Suprapubic skin (tissue), 4 donors: ENCODE measurements around the gene CHST11. TPM values are rescaled to one million over a fixed set of nuclear protein-coding genes. Genes with fewer than 3 reads are reported as not detected.

Experiments
- DNase-seq, 2 donors: peaks; one replicate each; pipeline ENCODE4 v3.0.0-alpha.2; 2019; ENCODE audit warnings: low spot score in 2 of 2
- H3K27ac ChIP-seq: fragments of 200-600 bp; sonication (generic); one replicate; pipeline ENCODE4 v1.5.1; 2019
- H3K27me3 ChIP-seq: fragments of 200-600 bp; sonication (generic); one replicate; pipeline ENCODE4 v1.5.1; 2019
- H3K36me3 ChIP-seq: fragments of 200-600 bp; sonication (generic); one replicate; pipeline ENCODE4 v1.5.1; 2019
- H3K4me1 ChIP-seq: fragments of 200-600 bp; sonication (generic); one replicate; pipeline ENCODE4 v1.5.1; 2019
- H3K4me3 ChIP-seq: fragments of 200-600 bp; sonication (generic); one replicate; pipeline ENCODE4 v1.5.1; 2019; ENCODE audit warnings: mild to moderate bottlenecking
- H3K9me3 ChIP-seq: fragments of 200-600 bp; sonication (generic); one replicate; pipeline ENCODE4 v1.5.1; 2019
- CTCF ChIP-seq, 2 donors: fragments of 200-600 bp in 1 of 2; fragments of 450-650 bp in 1 of 2; sonication (generic) in 1 of 2; IDR thresholded peaks; one replicate each; pipeline ENCODE4 v1.5.1; 2016 to 2019; ENCODE audit warnings: antibody characterized with exemption in 2 of 2, mild to moderate bottlenecking in 1 of 2, moderate library complexity in 1 of 2
- EP300 ChIP-seq: sonication (generic); formaldehyde crosslinking; IDR thresholded peaks from one replicate; pipeline ENCODE4 v1.6.1; 2017; ENCODE audit warnings: antibody characterized with exemption
- POLR2A ChIP-seq, 2 donors: fragments of 450-650 bp; IDR thresholded peaks; one replicate each; pipeline ENCODE4 v1.6.1; 2017; ENCODE audit warnings: antibody characterized with exemption in 2 of 2, mild to moderate bottlenecking in 2 of 2, moderate library complexity in 2 of 2
- POLR2AphosphoS5 ChIP-seq, 3 donors: sonication (generic); formaldehyde crosslinking; IDR thresholded peaks; one replicate each; pipeline ENCODE4 v1.6.1; 2017; ENCODE audit warnings: antibody characterized with exemption in 3 of 3
- WGBS: methylation state at CpG from one replicate; pipeline ENCODE4 v1.1.5; 2018; 5-methylcytosine and 5-hydroxymethylcytosine counted together
- total RNA-seq, 4 donors: library from RNA; depleted of rRNA; stranded (reverse); fragments of >200 nt; gene quantifications; one replicate each; pipeline ENCODE4 v1.1.0, GENCODE V29; 2016

CHST11 gene
- total RNA-seq, 4 donors from 2014 or later, result 1.8 to 5.8 (median 3.8) TPM

DNA sequence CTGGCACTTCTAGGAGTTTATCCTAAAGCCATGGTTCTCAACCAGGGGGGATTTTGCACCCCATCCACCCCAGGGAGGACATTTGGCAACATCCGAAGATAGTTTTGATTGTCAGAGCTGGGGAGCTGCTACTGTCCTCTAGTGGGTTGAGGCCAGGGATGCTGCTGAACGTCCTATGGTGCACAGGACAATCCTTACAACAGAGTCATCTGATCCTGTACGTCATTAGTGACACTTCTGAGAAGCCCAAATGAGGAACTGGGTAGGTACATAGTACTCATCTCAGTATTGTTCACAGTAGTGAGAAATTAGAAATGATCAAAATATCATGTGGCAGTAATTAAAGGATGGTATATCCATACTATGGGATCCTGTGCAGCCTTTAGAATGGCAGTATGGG is 185.1 kb downstream of the CHST11 start:
- TF ChIP-seq EP300, result no peak
- TF ChIP-seq POLR2AphosphoS5 (IDR thresholded peaks at IDR 0.05), result no peak
- no peak for TF ChIP-seq POLR2A (IDR thresholded peaks at IDR 0.05)
- TF ChIP-seq CTCF (IDR thresholded peaks at IDR 0.05), result no peak
- WGBS, result 69% methylated on average over 3 of the region's 3 CpGs
- no peaks in the 10 kb centered on the region for H3K27me3 ChIP-seq
- H3K9me3 ChIP-seq, result no peaks in the 10 kb centered on the region
- no peaks in the 10 kb centered on the region for H3K36me3 ChIP-seq
- DNase-seq, result no peak
- H3K4me3 ChIP-seq, result no peak overlapping the region
- H3K27ac ChIP-seq, result no peak overlapping the region
- H3K4me1 ChIP-seq, result no peaks in the 10 kb centered on the region

GRCh38 chr12:104643093-104643818 is 186.5 kb downstream of the CHST11 start:
- TF ChIP-seq POLR2AphosphoS5 (IDR thresholded peaks at IDR 0.05) (no peak), POLR2A (IDR thresholded peaks at IDR 0.05) (no peak), EP300 (no peak), CTCF (IDR thresholded peaks at IDR 0.05) (no peak)

DNA sequence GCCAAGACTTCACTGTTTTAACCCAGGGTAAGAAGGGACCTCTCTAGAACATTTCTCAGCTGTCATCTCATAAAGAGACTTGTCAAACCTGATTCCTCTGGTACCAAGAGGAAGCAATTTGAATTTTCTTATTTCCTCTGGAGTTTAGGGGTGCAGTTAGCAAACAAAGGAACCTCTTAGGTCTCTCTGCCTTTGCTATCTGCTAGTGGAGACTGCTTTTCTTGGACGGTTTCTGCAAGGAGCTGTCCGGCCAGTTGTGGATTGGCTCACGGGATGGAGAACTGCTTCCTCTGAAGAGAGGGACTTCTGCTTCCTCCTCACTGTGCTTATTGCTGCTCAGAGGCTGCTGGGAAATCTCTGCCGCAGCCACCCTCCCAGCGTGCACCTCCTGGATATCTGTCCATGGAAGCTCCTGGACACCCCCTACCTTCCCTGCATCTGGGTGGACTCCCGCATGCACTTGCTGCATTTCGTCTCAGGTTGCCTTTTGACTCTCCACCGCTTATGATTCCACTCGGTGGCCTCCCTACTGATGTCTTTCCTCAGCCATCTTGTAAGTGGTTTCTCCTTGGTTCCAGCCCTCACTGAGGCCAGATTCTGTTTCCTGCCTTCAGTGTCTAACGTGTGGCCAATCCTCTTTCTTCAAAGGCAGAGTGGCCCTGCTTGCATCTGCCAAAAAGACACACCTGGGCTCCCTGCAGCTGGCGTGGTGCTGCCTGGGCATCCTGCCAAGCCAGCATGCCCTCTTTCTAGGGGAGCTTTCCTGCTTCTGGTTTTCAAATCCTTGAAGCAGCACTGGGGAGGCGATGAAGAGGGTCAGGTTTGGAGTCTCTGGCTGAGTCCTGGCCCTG is 187.3 kb downstream of the CHST11 start:
- Histone ChIP-seq H3K27ac (no peak overlapping the region), H3K4me3 (no peak overlapping the region)
- 62% methylated on average over 12 of the region's 12 CpGs for WGBS

More at GRCh38 chr12:104643093-104643818, 186.5 kb downstream of the CHST11 start:
- 92% methylated on average over 8 of the region's 8 CpGs for WGBS
- DNase-seq, result no peak
- Histone ChIP-seq H3K4me1 (no peaks in the 10 kb centered on the region), H3K27ac (no peak overlapping the region), H3K36me3 (no peaks in the 10 kb centered on the region), H3K27me3 (no peaks in the 10 kb centered on the region), H3K4me3 (no peak overlapping the region), H3K9me3 (no peaks in the 10 kb centered on the region)

DNA sequence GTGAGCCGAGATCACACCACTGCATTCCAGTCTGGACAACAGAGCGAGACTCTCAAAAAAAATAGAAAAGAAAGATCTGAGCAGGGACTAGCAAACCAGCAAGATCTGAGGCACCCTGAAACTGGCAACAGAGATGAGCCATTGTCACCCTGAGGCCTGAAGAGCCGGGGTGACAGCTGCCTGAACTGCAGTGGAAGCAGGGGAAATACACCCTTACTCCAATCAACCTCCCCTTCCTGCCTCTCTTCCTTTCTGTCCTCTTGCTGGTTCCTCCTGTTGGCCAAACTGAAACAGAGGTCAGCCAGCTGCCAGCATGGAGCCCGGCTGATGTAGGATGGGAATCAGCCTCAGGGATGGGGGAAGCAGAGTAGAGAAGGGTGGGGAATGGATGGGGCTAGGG is 192.0 kb downstream of the CHST11 start:
- Histone ChIP-seq H3K27me3 (no peaks in the 10 kb centered on the region), H3K36me3 (no peaks in the 10 kb centered on the region), H3K4me3 (no peak overlapping the region), H3K27ac (no peak overlapping the region), H3K9me3 (no peaks in the 10 kb centered on the region), H3K4me1 (no peaks in the 10 kb centered on the region)
- DNase-seq, result no peak
- TF ChIP-seq EP300, result no peak
- 83% methylated on average over 4 of the region's 4 CpGs for WGBS

More for the DNA sequence above, 187.3 kb downstream of the CHST11 start:
- TF ChIP-seq CTCF (IDR thresholded peaks at IDR 0.05), result no peak
- TF ChIP-seq POLR2A (IDR thresholded peaks at IDR 0.05), result no peak
- TF ChIP-seq POLR2AphosphoS5 (IDR thresholded peaks at IDR 0.05), result no peak
- no peak for TF ChIP-seq EP300
- no peaks in the 10 kb centered on the region for H3K4me1 ChIP-seq
- no peaks in the 10 kb centered on the region for H3K36me3 ChIP-seq
- H3K27me3 ChIP-seq, result no peaks in the 10 kb centered on the region
- no peak for DNase-seq
- H3K9me3 ChIP-seq, result no peaks in the 10 kb centered on the region

DNA sequence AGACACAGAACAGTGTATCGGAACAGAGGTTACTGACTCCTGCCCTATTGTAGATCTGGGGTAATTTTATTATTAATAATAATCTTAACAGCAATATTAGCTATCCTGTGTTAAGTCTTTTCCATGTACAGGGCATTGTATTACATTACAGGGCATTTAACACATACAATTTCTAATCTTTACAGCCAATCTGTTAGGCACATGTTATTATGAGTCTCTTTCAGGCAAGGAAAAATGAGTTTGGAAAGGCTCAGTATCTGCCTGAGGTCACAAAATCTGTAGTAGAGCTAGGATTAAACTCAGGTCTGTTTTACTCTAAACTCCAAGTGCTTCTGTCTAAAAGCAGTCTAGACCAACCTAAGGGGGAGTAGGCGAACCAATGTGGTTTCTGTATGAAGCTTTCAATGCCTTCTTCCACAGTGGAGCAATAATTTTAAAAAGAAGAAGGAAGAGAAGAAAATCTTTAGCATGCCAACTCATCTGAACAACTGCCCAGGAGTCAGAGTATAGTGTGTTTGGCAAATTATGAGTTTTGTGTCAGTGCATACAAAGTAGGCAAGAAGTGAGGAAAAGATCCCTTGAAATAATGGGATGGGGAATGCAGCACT is 192.6 kb downstream of the CHST11 start:
- Histone ChIP-seq H3K27me3 (no peaks in the 10 kb centered on the region), H3K4me3 (no peak overlapping the region), H3K27ac (no peak overlapping the region), H3K4me1 (no peaks in the 10 kb centered on the region), H3K36me3 (no peaks in the 10 kb centered on the region), H3K9me3 (no peaks in the 10 kb centered on the region)
- 97% methylated on average over 2 of the region's 2 CpGs for WGBS
- no peak for DNase-seq
- TF ChIP-seq CTCF (IDR thresholded peaks at IDR 0.05) (no peak), POLR2A (IDR thresholded peaks at IDR 0.05) (no peak), POLR2AphosphoS5 (IDR thresholded peaks at IDR 0.05) (no peak), EP300 (no peak)
